GM18498 (cell line): ENCODE data around the gene TERC.
A peak's percentile ranks its signal among the peaks of the same experiment; 100 is the strongest.
"Not testable (repeated sequence)": the region's sequence is repeated elsewhere in the genome, so short reads cannot be mapped to it uniquely, and the experiment has no call there.

Source experiments
- ATAC-seq: cut with Tn5 transposase; IDR thresholded peaks from one replicate; pipeline ENCODE4 v1.9.1; 2021; ENCODE audit warnings: mild to moderate bottlenecking, moderate library complexity; ENCODE audit not compliant: unreplicated experiment

TERC gene

DNA sequence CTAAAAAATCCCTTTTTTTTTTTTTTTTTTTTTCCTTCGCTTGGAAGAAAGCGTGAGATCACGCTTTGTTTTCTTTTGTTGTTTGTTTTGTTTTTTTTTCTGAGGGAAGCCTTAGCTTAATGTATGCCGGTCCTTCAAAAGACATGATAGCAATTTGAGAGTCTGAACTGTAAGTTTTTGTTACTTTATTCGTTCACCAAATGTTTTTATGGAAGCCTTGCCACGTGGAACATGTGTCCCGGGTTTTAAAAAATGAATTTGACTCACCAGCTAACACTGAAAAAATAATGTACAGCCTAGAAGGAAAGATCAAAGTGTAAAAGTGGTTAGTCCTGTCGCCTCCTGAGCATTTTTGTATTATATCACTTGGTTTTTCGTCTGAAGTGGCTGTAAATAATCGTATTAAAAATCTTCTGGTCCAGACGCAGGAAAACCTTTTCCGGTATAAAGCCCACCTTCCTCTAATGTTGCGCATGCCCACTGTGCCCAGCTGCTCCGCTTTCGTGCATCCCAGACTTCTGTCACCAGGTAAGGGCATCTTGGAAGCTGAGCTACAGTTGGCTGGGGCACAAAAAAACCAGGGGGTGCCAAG lies 7.5 kb upstream of the TERC start:
- ATAC-seq = peak; percentile 14

DNA sequence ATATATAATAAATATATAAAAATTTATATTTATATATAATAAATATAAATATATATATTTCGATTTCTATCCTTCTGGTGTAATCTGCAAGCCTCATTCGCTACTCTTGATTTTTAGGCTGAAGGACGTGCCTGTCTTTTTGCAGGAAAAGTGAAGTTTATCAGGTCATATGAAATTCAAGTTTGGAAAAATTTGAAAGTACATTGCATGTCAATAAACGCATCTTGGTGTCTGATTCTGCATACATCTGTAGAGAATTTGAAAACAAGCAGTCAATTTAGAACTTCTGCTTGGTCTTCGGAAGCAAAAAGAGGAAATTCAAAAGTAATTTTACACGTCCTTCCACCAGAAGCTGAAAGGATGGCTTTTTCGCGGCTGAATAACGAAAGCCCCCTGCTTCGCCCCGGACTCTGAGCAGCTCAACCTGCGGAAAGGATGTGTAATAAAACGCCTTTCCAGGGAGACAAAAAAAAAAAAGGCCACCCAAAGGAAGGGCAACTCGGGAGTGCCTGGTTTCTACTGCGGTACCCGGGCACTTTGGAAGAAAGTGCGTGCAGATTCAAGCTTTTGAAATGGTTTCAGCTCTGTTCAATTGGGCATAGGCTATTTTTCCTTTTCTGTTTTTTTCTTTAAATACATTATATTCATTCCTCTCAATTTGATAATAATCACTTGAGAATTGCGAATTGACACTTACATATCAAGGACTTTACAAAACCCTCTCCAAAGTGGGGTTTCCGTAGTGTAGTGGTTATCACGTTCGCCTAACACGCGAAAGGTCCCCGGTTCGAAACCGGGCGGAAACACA lies 6.8 kb upstream of the TERC start:
- ATAC-seq = peak; percentile 18

DNA sequence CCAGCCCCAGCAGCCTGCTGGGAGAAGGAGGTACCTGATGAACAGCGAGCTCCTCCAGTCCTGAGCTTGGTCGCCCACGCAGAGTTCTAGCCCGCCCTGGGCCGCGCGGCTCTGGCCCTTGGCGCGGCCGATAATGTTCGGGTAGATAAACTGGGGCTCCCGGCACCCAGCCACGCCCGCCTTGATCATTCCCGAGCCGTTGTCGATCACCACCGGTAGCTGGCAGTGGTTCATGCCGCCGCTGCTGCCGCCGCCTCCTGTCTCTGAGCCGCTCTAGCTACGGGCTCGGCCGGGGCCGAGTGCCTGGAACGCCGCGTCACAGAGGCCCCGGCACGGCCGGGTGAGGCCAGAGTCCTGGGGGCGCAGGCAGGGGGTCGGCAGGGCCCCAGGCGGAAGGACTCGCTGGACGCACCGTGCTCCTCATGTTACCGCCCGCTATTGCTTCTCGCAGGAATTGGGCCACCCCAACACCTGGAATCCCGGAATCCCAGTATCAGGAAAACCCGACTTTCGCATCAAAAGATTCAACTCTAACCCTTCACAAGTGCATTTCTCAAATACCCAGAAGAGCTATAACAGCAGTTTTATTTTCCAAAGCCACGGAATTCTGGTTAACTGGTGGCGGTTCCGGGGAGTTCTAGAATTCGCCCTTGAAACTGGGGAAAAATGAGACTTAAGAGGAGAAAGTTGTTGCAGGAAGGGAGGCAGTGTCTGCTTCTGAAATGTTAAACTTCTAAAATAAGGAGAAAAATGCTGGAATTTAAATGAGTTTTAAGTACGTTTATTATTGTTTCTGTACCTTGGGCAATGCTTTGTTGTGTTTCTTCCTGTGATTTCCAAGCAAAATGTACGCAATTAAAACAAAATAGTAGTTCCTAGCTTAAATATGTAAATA lies 4.7 kb upstream of the TERC start, which contains the start of gene ACTRT3:
TSS of gene ACTRT3 (minus strand) at position 275 of the 895 bp plus-strand sequence. CDS start at position 234, 41 bp downstream.
- peak; percentile 28 for ATAC-seq

DNA sequence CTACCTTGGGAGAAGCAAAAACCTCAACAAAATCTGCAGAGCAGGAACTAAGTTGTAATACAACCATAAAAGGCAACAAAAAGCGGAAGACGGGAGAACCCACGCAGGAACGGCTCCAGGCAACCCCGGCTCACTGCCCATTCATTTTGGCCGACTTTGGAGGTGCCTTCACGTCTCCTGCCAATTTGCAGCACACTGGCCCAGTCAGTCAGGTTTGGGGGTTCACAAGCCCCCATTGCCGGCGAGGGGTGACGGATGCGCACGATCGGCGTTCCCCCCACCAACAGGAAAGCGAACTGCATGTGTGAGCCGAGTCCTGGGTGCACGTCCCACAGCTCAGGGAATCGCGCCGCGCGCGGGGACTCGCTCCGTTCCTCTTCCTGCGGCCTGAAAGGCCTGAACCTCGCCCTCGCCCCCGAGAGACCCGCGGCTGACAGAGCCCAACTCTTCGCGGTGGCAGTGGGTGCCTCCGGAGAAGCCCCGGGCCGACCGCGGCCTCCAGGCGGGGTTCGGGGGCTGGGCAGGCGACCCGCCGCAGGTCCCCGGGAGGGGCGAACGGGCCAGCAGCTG lies 463 bp downstream of the TERC start:
- ATAC-seq = peak; percentile 46

DNA sequence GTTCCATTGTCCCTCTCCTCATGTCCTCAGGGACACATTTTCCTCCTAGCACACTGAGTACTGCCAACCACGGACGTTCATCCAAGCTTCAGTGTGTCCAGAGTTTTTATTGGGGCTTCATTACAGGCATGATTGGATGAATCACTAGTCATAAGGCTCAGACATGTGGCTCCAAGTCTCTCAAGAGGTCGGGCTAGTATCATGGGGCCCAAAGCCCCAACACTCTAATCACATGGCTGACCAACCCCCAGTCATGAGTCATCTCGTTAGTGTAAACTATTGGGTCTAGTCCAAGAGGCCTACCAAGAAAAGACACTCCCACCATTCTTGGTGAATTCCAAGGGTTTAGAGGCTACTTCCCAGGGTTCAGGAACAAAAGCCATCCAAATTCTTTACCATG lies 4.4 kb downstream of the TERC start:
- no peak for ATAC-seq

DNA sequence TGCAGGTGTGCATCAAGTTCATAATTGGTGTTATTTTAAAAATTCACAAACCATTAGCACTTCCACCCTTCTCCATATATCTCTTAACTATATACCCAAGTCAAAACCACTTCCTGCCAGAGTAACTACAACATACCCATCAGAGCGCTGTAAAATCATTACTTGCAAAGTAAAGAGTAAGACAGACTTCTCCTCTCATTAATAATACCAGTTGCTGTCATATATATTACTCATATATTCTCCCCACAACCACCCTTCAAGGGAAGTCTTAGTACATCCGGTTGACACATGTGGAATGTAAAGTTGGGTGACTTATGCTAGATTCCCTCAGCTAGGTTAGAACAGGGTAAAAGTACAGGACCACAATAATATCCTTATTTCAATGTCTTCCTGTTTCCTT lies 5.6 kb downstream of the TERC start:
- peak; percentile 45 for ATAC-seq

DNA sequence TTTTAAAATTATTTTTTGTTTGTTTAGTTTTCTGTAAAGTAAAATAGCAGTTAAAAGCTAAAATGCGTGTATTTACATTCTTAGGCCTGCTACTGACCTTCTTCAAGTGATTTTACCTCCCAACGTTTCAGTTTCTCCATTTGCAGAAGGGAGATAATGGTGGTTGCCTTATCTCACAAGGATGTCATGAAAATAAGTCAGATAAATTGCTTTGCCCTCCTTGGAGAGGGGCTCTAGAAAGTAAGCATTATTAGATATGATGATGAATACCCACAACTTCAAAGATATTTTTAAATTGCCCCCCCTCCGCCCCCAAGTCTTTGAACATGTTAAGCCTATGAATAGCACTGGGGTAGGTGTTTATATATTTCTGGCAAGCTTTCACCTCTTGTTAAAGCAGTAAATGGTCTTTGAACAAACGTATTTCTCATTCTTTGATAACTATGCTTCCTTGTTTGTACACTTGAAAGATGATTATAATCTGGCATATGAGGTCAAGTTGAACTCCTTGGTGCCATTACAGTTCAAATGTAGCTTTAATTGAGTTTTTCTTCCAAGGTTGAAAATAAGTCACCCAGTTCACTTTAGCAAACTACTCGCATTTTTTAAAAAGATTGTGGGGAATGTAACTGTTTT lies 6.4 kb downstream of the TERC start:
- no peak for ATAC-seq

DNA sequence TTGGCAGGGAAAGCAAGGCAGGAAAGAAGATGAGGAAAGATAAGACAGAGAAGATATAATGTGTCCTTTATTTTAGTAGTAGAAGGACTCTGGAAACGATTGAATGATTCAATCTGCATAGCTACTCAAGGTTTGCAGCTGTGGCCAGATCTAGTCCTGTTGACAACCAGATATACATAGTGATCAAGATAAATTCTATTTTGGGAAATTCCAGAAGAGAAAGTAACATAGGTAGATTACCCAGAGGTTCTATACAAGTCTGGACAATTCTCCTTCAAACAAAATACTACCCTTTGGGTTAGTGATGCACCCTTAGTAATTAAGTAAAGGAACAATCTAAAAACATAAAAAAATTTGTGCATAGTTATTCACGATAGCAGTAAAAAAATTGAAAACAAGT lies 9.4 kb downstream of the TERC start:
- no peak for ATAC-seq

DNA sequence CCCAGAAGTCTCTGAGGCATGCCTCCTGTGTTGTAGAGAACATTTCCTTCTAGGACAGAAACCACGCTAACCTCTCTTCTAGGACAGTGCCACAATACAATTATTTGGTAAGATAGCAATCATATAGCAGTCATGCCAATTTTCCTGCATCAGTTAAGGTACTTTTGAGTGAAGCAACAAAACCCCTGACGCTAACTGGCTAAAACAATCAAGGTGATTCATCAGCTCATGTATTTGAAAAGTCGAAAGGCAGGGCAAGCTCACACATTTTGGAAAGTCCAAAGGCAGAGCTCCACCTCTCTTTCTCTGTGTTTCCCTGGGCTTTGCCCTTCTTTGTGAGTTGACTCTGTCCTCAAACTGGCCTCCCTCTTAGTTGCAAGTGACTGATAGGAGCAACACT lies 10.1 kb downstream of the TERC start:
- no peak for ATAC-seq

DNA sequence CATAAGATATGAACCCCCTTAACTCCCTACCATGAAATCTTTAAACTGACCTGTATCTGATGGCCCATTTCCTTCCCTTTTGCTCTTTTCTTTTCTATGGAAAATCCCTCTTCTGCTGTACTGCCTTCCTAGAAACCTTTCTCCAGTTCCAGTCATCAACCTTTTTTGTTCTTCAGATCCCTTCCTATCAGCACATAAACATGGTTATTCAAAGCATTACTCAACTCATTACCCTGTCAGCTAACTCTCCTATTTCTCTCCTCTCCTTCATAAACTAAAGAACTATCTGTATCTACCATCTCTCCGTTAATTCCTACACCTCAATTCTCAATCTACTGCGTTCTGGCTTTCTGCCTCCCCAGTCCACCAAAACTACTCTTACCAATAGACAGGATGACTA lies 13.0 kb downstream of the TERC start:
- ATAC-seq = no peak

DNA sequence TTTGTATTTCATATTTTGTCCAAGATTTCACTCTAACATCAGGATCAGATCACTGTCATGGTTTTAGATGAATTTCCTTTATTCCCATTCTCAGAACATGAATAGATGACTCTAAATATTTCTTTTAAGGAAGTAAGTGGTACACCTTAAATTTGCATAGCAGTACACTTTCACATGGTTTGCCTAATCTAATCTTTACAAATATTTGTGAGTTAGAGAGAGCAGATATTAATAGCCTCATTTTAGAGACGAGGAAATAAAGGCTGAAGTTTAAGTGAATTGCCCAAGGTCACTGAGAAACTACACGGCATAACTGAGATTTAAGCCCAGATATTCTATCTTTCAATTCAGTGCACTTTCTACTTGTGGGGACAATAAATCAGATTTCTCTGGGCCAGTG lies 14.2 kb downstream of the TERC start:
- no peak for ATAC-seq

DNA sequence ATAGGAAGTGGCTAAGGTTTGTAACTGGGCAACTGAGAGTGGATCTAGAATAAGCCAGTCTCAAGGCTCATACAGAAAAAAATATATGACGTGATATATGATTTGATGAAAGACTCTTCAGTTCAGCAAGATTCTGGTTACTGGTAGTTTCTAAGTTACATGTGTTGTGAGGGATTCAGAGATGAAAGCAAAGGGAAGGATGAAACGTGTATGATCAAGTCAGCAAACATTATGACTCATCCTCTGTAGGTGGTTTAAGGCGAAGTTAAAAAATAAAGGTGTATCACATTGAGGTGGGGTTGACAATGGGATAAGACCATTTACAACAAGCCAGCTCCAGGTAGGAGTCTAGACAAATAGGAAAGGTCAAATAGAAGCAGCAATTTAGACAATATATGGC lies 16.2 kb downstream of the TERC start:
- no peak for ATAC-seq

DNA sequence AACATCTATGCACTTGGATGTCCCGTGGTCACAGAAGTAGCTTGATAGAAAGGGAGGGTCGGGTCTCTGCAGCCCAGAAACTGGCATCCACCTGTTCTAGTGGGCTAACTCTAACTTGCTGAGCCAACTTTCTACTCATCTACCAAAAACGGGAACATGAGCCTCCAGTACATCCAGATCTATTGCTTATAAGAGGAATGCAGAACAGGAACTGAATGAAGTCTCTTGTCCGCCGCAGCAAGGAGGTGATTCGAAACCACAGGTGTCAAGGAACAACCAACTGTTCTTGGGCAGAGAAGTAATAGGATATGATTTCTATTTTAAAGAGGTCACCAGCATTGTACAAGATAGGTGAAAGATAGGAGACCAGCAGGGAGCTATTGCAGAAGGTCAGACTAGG lies 17.9 kb downstream of the TERC start:
- ATAC-seq = no peak

DNA sequence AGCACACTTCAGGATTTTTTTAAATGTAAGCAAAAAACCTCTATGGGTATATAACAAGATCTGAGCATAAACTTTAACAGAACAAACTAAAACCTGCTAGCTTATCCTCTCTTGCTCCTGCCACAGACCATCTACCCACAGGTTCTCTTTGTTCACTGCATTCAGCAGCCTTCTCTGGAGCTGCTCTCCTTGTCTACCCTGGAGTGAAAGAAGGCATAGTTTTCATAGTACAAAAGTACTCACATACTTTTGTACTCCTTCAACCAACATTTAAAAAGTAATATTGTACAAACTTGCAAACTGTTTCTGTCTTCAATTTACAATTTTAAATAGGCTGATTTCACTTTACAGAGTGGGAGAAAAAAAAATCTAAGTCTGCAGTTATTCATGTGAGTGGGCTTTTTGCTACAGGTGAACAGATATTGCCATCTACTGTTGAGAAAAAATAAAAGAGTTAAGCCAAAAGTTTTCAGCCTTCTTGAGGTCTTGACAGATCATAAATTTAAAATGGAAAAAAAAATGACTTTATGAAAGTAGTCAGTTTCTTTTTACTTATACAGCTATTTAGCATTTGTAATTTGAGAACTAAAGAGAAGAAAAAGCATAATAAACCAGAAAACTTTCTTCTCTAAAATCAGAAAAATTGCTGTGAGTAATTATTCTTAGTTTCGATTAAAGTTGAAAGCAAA lies 20.4 kb downstream of the TERC start:
- ATAC-seq = no peak

DNA sequence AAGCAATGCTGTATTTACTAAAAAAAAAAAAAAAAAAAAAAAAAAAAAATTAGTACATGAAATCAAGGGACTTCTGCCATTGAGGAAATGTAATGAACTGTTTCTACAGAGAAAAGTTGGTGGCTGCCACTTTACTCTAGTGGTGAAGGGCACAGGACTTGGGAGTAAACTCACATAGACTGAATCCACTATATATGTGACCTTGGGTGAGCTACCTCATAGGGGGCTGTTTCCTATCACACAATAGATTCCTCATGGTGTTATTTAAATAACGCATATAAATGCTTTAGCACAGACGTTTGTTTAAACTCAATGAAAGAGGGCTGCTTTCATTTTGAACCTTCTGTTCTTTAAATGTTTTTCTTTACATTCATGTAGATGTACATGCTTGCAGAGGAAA lies 25.8 kb downstream of the TERC start:
- ATAC-seq = no peak

DNA sequence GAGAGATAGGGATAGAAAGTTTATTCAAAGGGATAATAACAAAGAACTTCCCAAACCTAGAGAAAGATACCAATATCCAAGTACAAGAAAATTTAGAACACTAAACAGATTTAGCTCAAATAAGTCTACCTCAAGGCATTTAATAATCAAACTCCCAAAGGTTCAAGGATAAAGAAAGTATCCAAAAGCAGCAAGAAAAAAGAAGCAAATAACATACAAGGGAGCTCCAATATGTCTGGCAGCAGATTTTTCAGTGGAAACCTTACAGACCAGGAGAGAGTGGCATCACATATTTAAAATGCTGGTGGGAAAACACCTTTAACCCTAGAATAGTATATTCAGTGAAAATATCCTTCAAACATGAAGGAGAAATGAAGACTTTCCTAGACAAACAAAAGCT lies 33.0 kb downstream of the TERC start:
- ATAC-seq = not testable (repeated sequence)

DNA sequence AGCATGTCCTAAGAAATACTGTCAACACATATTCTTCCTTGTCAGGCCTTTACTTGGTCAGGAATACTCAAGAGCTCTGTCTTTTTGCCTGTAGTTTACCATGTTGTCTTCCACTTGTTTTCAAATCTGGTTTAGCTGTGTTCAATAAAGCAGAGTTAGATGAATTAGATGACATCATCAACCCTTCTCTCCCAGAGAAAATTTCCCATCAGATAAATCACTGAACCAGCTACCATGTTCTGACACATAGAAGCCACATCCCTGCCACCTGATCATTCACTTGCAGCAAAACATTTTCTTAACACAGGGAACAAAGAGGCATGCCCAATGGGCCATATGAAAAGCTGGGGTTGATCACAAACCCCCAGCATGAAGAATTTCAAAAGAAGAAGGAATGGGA lies 42.1 kb downstream of the TERC start:
- ATAC-seq = no peak

DNA sequence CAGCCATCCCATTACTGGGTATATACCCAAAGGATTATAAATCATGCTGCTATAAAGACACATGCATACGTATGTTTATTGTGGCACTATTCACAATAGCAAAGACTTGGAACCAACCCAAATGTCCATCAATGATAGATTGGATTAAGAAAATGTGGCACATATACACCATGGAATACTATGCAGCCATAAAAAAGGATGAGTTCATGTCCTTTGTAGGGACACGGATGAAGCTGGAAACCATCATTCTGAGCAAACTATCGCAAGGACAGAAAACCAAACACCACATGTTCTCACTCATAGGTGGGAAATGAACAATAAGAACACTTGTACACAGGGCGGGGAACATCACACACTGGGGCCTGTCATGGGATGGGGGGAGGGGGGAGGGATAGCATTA lies 46.4 kb downstream of the TERC start:
- not testable (repeated sequence) for ATAC-seq
